Left lung (tissue), 10 donors: ENCODE results near the gene MPP3. TPM values are rescaled to one million over a fixed set of nuclear protein-coding genes. Genes with fewer than 3 reads are reported as not detected.
A peak's percentile ranks its signal among the peaks of the same experiment; 100 is the strongest.

ENCODE experiments used
- ATAC-seq: fragments of 200-7000 bp; cut with Tn5 transposase; one replicate; pipeline ENCODE4 v1.9.1; 2020; ENCODE audit warnings: moderate library complexity
- DNase-seq, 4 donors: peaks; one replicate each; pipeline ENCODE4 v3.0.0-alpha.2; 2013 to 2020
- H3K27ac ChIP-seq, 2 donors: fragments of 200-600 bp; sonication (generic) in 1 of 2; one replicate each; pipeline versions ENCODE4 v1.5.0 to v1.8.0; 2020 to 2021
- H3K27me3 ChIP-seq, 2 donors: fragments of 200-600 bp; sonication (generic) in 1 of 2; one replicate each; pipeline versions ENCODE4 v1.5.0 to v1.8.0; 2020 to 2021
- H3K36me3 ChIP-seq, 2 donors: fragments of 200-600 bp; sonication (generic) in 1 of 2; one replicate each; pipeline versions ENCODE4 v1.5.0 to v1.8.0; 2020 to 2021
- H3K4me1 ChIP-seq, 2 donors: fragments of 200-600 bp; one replicate each; pipeline ENCODE4 v1.8.0; 2021
- H3K4me3 ChIP-seq, 2 donors: fragments of 200-600 bp; sonication (generic) in 1 of 2; one replicate each; pipeline versions ENCODE4 v1.5.0 to v1.8.0; 2020 to 2021; ENCODE audit warnings: mild to moderate bottlenecking in 1 of 2
- H3K9me3 ChIP-seq, 2 donors: fragments of 200-600 bp; sonication (generic) in 1 of 2; one replicate each; pipeline versions ENCODE4 v1.5.0 to v1.8.0; 2020 to 2021
- CTCF ChIP-seq, 2 donors: fragments of 200-600 bp; sonication (generic) in 1 of 2; IDR thresholded peaks; one replicate each; pipeline versions ENCODE4 v1.5.0 to v1.8.0; 2021; ENCODE audit warnings: antibody characterized with exemption in 2 of 2
- intact Hi-C, 2 donors: fragments of 100-400 bp; cut with DNase I; formaldehyde crosslinking; loops; one replicate each; pipeline versions ENCODE4 v1.11.2 to v1.14.2; 2022
- polyA plus RNA-seq, 6 donors: library from polyadenylated mRNA; unstranded; fragments of 120-200 nt; gene quantifications; one replicate each; pipeline ENCODE4 v1.2.1, GENCODE V29; 2013; ENCODE audit not compliant: insufficient read length in 6 of 6
- total RNA-seq, 2 donors: library from RNA; stranded (reverse); fragmentation: NEBNext Ultra II Directional; extraction: Animal tissue kit (Norgen Biotek cat#: 25700); gene quantifications; one replicate each; pipeline ENCODE4 v1.2.1, GENCODE V29; 2021
- donor health status: DM: no; HTN: yes; CAD: no.
- donor health status: DM: no; HTN: no; CAD: no.

Gene MPP3
- total and polyA plus RNA-seq, 8 donors, result 8.0 to 17.9 (median 13.0) TPM

- Histone ChIP-seq H3K27me3 (no peaks in the 10 kb centered on the region), H3K4me1 (peaks cover 8 to 10% of the 10 kb centered on the region in 2 donors), H3K9me3 (no peaks in the 10 kb centered on the region), H3K4me3 (no peak overlapping the region), H3K36me3 (no peaks in the 10 kb centered on the region), H3K27ac (no peak overlapping the region)
- no peak for ATAC-seq
- intact Hi-C loops, result no loop called here
- TF ChIP-seq CTCF (IDR thresholded peaks at IDR 0.05), result no peak
- DNase-seq, result no peak
These were observed 8.3 kb upstream of the MPP3 start for GRCh38 chr17:43841282-43841681.

- peaks cover 7 to 8% of the 10 kb centered on the region in 2 donors for H3K4me1 ChIP-seq
- TF ChIP-seq CTCF (IDR thresholded peaks at IDR 0.05), result no peak
- no peak overlapping the region for H3K27ac ChIP-seq
- H3K36me3 ChIP-seq, result no peaks in the 10 kb centered on the region
- no peaks in the 10 kb centered on the region for H3K9me3 ChIP-seq
- no peak overlapping the region for H3K4me3 ChIP-seq
- ATAC-seq, result no peak
- DNase-seq, result peak in 1 of 4 donors; percentile 11
- no peaks in the 10 kb centered on the region for H3K27me3 ChIP-seq
- intact Hi-C loops, result no loop called here
These were observed 7.9 kb upstream of the MPP3 start for GRCh38 chr17:43840814-43841213.

GRCh38 chr17:43839670-43840108 is 6.7 kb upstream of the MPP3 start:
- no peak for TF ChIP-seq CTCF (IDR thresholded peaks at IDR 0.05)
- Histone ChIP-seq H3K4me1 (peaks cover 6 to 8% of the 10 kb centered on the region in 2 donors), H3K9me3 (no peaks in the 10 kb centered on the region), H3K27ac (no peak overlapping the region), H3K36me3 (no peaks in the 10 kb centered on the region), H3K4me3 (no peak overlapping the region), H3K27me3 (peaks cover 0 to under 1% of the 10 kb centered on the region in 2 donors)
- intact Hi-C loops, result loop anchor here in 1 of 2 donors (10.0 kb wide), 1 partner anchor 55 kb away; the partner anchor contains the start of gene CFAP97D1
- peak; percentile 81 for ATAC-seq
- peak in 1 of 4 donors; percentile 55 for DNase-seq

DNA sequence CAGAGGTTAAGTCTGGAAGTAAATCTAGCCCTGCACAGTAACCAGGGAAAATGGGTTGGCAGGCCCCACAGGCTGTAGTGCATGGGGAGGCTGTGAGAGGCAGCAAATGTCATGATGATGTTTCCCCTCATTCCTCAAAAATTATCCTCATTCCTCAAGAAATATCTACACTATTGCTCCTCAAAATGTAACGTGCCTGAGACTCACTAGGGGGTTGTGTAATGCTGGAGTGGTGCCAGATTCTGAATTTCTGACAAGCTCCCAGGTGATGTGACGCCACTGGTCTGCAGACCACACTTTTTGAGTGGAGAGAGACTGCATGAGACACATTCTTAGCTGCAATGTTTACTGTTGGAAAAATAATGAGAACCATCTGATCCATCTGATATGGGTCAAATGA is 1.2 kb upstream of the MPP3 start:
- intact Hi-C loops, result loop anchor here in 1 of 2 donors (10.0 kb wide), 1 partner anchor 49 kb away; the partner anchor contains the start of gene CFAP97D1

More for the DNA sequence above, 1.2 kb upstream of the MPP3 start:
- Histone ChIP-seq H3K9me3 (no peaks in the 10 kb centered on the region), H3K4me3 (no peak overlapping the region), H3K27ac (no peak overlapping the region), H3K27me3 (peaks cover 0 to 37% of the 10 kb centered on the region in 2 donors), H3K4me1 (peaks cover 12 to 28% of the 10 kb centered on the region in 2 donors), H3K36me3 (peaks cover 0 to 11% of the 10 kb centered on the region in 2 donors)
- TF ChIP-seq CTCF (IDR thresholded peaks at IDR 0.05), result no peak
- ATAC-seq, result no peak
- peak in 1 of 4 donors; percentile 12 for DNase-seq
